SHP77 (cell line): ENCODE measurements around the gene RNF144B.
"Not testable (repeated sequence)": the region's sequence is repeated elsewhere in the genome, so short reads cannot be mapped to it uniquely, and the experiment has no call there.

Experiments
- DNase-seq, 2 experiments: peaks; one replicate each; lab custom pipeline; 2025; lab: John Stamatoyannopoulos, UW

RNF144B gene

GRCh38 chr6:18371656-18372055 lies 15.5 kb upstream of the RNF144B start:
- DNase-seq: no peak

GRCh38 chr6:18380158-18380836 lies 6.9 kb upstream of the RNF144B start:
- no peak for DNase-seq

- DNase-seq: no peak
These were observed 6.3 kb upstream of the RNF144B start for GRCh38 chr6:18380851-18381250.

GRCh38 chr6:18383441-18383840 lies 3.7 kb upstream of the RNF144B start:
- DNase-seq: no peak

GRCh38 chr6:18384621-18385020 lies 2.5 kb upstream of the RNF144B start:
- no peak for DNase-seq

GRCh38 chr6:18386298-18386976 lies 713 bp upstream of the RNF144B start:
- no peak for DNase-seq

GRCh38 chr6:18388271-18388670 lies 1.1 kb downstream of the RNF144B start:
- DNase-seq: no peak

GRCh38 chr6:18388942-18389341 lies 1.8 kb downstream of the RNF144B start:
- no peak for DNase-seq

GRCh38 chr6:18389479-18389878 lies 2.3 kb downstream of the RNF144B start:
- no peak for DNase-seq

- DNase-seq: no peak
These were observed 3.3 kb downstream of the RNF144B start for GRCh38 chr6:18390476-18390875.

GRCh38 chr6:18391023-18391422 lies 3.9 kb downstream of the RNF144B start:
- DNase-seq: no peak

GRCh38 chr6:18392346-18392877 lies 5.3 kb downstream of the RNF144B start:
- DNase-seq: no peak

GRCh38 chr6:18393698-18394097 lies 6.5 kb downstream of the RNF144B start:
- DNase-seq: no peak

- no peak for DNase-seq
These were observed 8.2 kb downstream of the RNF144B start for GRCh38 chr6:18395177-18395855.

- no peak for DNase-seq
These were observed 8.7 kb downstream of the RNF144B start for GRCh38 chr6:18395856-18396197.

GRCh38 chr6:18397701-18398100 lies 10.6 kb downstream of the RNF144B start:
- DNase-seq: no peak

GRCh38 chr6:18398225-18398624 lies 11.1 kb downstream of the RNF144B start:
- not testable (repeated sequence) for DNase-seq

GRCh38 chr6:18400831-18401446 lies 13.8 kb downstream of the RNF144B start:
- DNase-seq: no peak

GRCh38 chr6:18404965-18405364 lies 17.8 kb downstream of the RNF144B start:
- not testable (repeated sequence) for DNase-seq

- no peak for DNase-seq
These were observed 18.5 kb downstream of the RNF144B start for GRCh38 chr6:18405477-18406293.

GRCh38 chr6:18406955-18407749 lies 20.0 kb downstream of the RNF144B start:
- no peak for DNase-seq
